Measurements from ENCODE around the gene TRIM14. TPM values are rescaled to one million over a fixed set of nuclear protein-coding genes. Genes with fewer than 3 reads are reported as not detected.
"Not testable (repeated sequence)": the region's sequence is repeated elsewhere in the genome, so short reads cannot be mapped to it uniquely, and the experiment has no call there.

TRIM14 gene
- polyA plus RNA-seq, 5 donors, result 8.3 to 10.3 (median 9.6) TPM

- no peak for DNase-seq
Measured at GRCh38 chr9:98084396-98084795, 34.6 kb downstream of the TRIM14 start.

GRCh38 chr9:98083566-98084183 lies 35.3 kb downstream of the TRIM14 start:
- DNase-seq, result no peak

GRCh38 chr9:98083061-98083501 lies 35.9 kb downstream of the TRIM14 start:
- no peak for DNase-seq

GRCh38 chr9:98081477-98082219 lies 37.4 kb downstream of the TRIM14 start:
- no peak for DNase-seq

- DNase-seq, result no peak
Measured at GRCh38 chr9:98080780-98081179, 38.2 kb downstream of the TRIM14 start.

GRCh38 chr9:98080326-98080725 lies 38.7 kb downstream of the TRIM14 start:
- DNase-seq, result no peak

GRCh38 chr9:98078895-98079294 lies 40.1 kb downstream of the TRIM14 start:
- DNase-seq, result no peak

- DNase-seq, result not testable (repeated sequence)
Measured at GRCh38 chr9:98076514-98076890, 42.5 kb downstream of the TRIM14 start.

GRCh38 chr9:98075332-98075805 lies 43.7 kb downstream of the TRIM14 start:
- DNase-seq, result no peak

GRCh38 chr9:98074115-98074990 lies 44.7 kb downstream of the TRIM14 start:
- DNase-seq, result peak; percentile 28 to 41

- no peak for DNase-seq
Measured at GRCh38 chr9:98071737-98072136, 47.3 kb downstream of the TRIM14 start.

GRCh38 chr9:98070704-98071103 lies 48.3 kb downstream of the TRIM14 start:
- no peak for DNase-seq

GRCh38 chr9:98069551-98069950 lies 49.5 kb downstream of the TRIM14 start:
- DNase-seq, result no peak

GRCh38 chr9:98067184-98067583 lies 51.8 kb downstream of the TRIM14 start:
- no peak for DNase-seq

GRCh38 chr9:98066235-98066634 lies 52.8 kb downstream of the TRIM14 start:
- DNase-seq, result no peak

GRCh38 chr9:98064623-98065392 lies 54.2 kb downstream of the TRIM14 start:
- DNase-seq, result no peak

- DNase-seq, result no peak
Measured at GRCh38 chr9:98062161-98062560, 56.9 kb downstream of the TRIM14 start.

GRCh38 chr9:98057138-98057799 lies 61.8 kb downstream of the TRIM14 start:
- peak in 1 of 2 donors; percentile 26 for DNase-seq

GRCh38 chr9:98056269-98057137 lies 62.5 kb downstream of the TRIM14 start, which contains the start of gene NANS:
Gene NANS (plus strand): TSS chr9:98056732. CDS start chr9:98056809, 77 bp downstream.
- DNase-seq, result peak; percentile 86 to 88

Data from right lung (tissue), 5 donors.